Right renal cortex interstitium (tissue), 3 donors: Measurements from ENCODE around the gene PRKCD. TPM values are rescaled to one million over a fixed set of nuclear protein-coding genes. Genes with fewer than 3 reads are reported as not detected.
"Not testable (repeated sequence)": the region's sequence is repeated elsewhere in the genome, so short reads cannot be mapped to it uniquely, and the experiment has no call there.

Experiments
- DNase-seq, 3 donors: peaks; one replicate each; pipeline ENCODE4 v3.0.0-alpha.2; 2013; ENCODE audit warnings: low read depth in 3 of 3, low spot score in 2 of 3
- polyA plus RNA-seq, 3 donors: library from polyadenylated mRNA; unstranded; fragments of 120-200 nt; gene quantifications; one replicate each; pipeline ENCODE4 v1.2.1, GENCODE V29; 2013; ENCODE audit not compliant: insufficient read length in 3 of 3

Gene PRKCD
- polyA plus RNA-seq, 3 donors = 21.1 to 23.9 (median 22.6) TPM

- DNase-seq = no peak
Measured at GRCh38 chr3:53139906-53140846, 20.8 kb upstream of the PRKCD start.

- DNase-seq = no peak
Measured at GRCh38 chr3:53140847-53141845, 19.9 kb upstream of the PRKCD start.

- DNase-seq = no peak
Measured at GRCh38 chr3:53142986-53143385, 18.0 kb upstream of the PRKCD start.

GRCh38 chr3:53144446-53144845 lies 16.6 kb upstream of the PRKCD start:
- no peak for DNase-seq

GRCh38 chr3:53144862-53145712 lies 15.9 kb upstream of the PRKCD start:
- no peak for DNase-seq

- no peak for DNase-seq
Measured at GRCh38 chr3:53145713-53146080, 15.3 kb upstream of the PRKCD start.

GRCh38 chr3:53146319-53146891 lies 14.6 kb upstream of the PRKCD start:
- DNase-seq = no peak

- DNase-seq = no peak
Measured at GRCh38 chr3:53147151-53147902, 13.7 kb upstream of the PRKCD start.

GRCh38 chr3:53147903-53148400 lies 13.1 kb upstream of the PRKCD start:
- no peak for DNase-seq

- no peak for DNase-seq
Measured at GRCh38 chr3:53149006-53149690, 11.9 kb upstream of the PRKCD start.

- no peak for DNase-seq
Measured at GRCh38 chr3:53149699-53150098, 11.3 kb upstream of the PRKCD start.

GRCh38 chr3:53150247-53151085 lies 10.5 kb upstream of the PRKCD start:
- DNase-seq = no peak

GRCh38 chr3:53151086-53151438 lies 9.9 kb upstream of the PRKCD start:
- DNase-seq = not testable (repeated sequence)

- DNase-seq = no peak
Measured at GRCh38 chr3:53151465-53151864, 9.5 kb upstream of the PRKCD start.

- DNase-seq = no peak
Measured at GRCh38 chr3:53151870-53152660, 8.9 kb upstream of the PRKCD start.

- DNase-seq = no peak
Measured at GRCh38 chr3:53153264-53153823, 7.7 kb upstream of the PRKCD start.

GRCh38 chr3:53153980-53154379 lies 7.0 kb upstream of the PRKCD start:
- DNase-seq = no peak
